GM21390 (cell line): ENCODE data around the gene IFNLR1.

ENCODE experiments used
- ATAC-seq: cut with Tn5 transposase; IDR thresholded peaks from one replicate; pipeline ENCODE4 v1.9.1; 2021; ENCODE audit not compliant: unreplicated experiment

Gene IFNLR1

GRCh38 chr1:24180676-24181075, 6.4 kb downstream of the IFNLR1 start:
- ATAC-seq = no peak

- no peak for ATAC-seq
These were observed 7.7 kb downstream of the IFNLR1 start for GRCh38 chr1:24179251-24179840.

GRCh38 chr1:24178407-24178806, 8.7 kb downstream of the IFNLR1 start:
- no peak for ATAC-seq

- ATAC-seq = no peak
These were observed 9.9 kb downstream of the IFNLR1 start for GRCh38 chr1:24177161-24177560.

GRCh38 chr1:24175033-24175755, 11.9 kb downstream of the IFNLR1 start:
- no peak for ATAC-seq

GRCh38 chr1:24173638-24174575, 13.2 kb downstream of the IFNLR1 start:
- no peak for ATAC-seq

GRCh38 chr1:24172598-24172997, 14.5 kb downstream of the IFNLR1 start:
- ATAC-seq = no peak

GRCh38 chr1:24169286-24169685, 17.8 kb downstream of the IFNLR1 start:
- no peak for ATAC-seq

- no peak for ATAC-seq
These were observed 18.8 kb downstream of the IFNLR1 start for GRCh38 chr1:24168245-24168644.

GRCh38 chr1:24167008-24167407, 20.1 kb downstream of the IFNLR1 start:
- ATAC-seq = no peak

GRCh38 chr1:24165500-24165899, 21.6 kb downstream of the IFNLR1 start:
- no peak for ATAC-seq

- no peak for ATAC-seq
These were observed 23.1 kb downstream of the IFNLR1 start for GRCh38 chr1:24164004-24164403.

GRCh38 chr1:24162201-24162600, 24.9 kb downstream of the IFNLR1 start:
- no peak for ATAC-seq

GRCh38 chr1:24161270-24161669, 25.8 kb downstream of the IFNLR1 start:
- ATAC-seq = no peak

- ATAC-seq = no peak
These were observed 27.7 kb downstream of the IFNLR1 start for GRCh38 chr1:24159366-24159765.

- no peak for ATAC-seq
These were observed 29.1 kb downstream of the IFNLR1 start for GRCh38 chr1:24157918-24158481.

- ATAC-seq = no peak
These were observed 30.4 kb downstream of the IFNLR1 start for GRCh38 chr1:24156542-24157260.

GRCh38 chr1:24155011-24155782, 31.9 kb downstream of the IFNLR1 start:
- no peak for ATAC-seq

GRCh38 chr1:24154215-24154614, 32.9 kb downstream of the IFNLR1 start:
- no peak for ATAC-seq
